NT2/D1 (cell line): Measurements from ENCODE around the gene AQP7.

Source experiments
- SUZ12 ChIP-seq: IDR thresholded peaks from 2 replicates; pipeline ENCODE4 v1.6.1; 2011; ENCODE audit not compliant: insufficient read length, insufficient read depth; ENCODE audit errors: extremely low read depth
- YY1 ChIP-seq: IDR thresholded peaks from 2 replicates; pipeline ENCODE4 v1.6.1; 2011; ENCODE audit not compliant: insufficient read length, insufficient read depth
- ZNF274 ChIP-seq: IDR thresholded peaks from 2 replicates; pipeline ENCODE4 v1.6.1; 2011; ENCODE audit warnings: mild to moderate bottlenecking, low read depth, low read length

GRCh38 chr9:33425128-33425533 lies 22.8 kb upstream of the AQP7 start:
- TF ChIP-seq ZNF274 (no peak), YY1 (no peak), SUZ12 (no peak)
